ENCODE results near the gene ADGRE1.

Gene ADGRE1

GRCh38 chr19:6970021-6970420, 82.6 kb downstream of the ADGRE1 start:
- no peaks in the 10 kb centered on the region for H3K27me3 ChIP-seq (replicated peaks)
- H3K36me3 ChIP-seq (replicated peaks): no peaks in the 10 kb centered on the region
- H3K4me3 ChIP-seq (ENCODE audit: low read depth, low read length): no peak overlapping the region
- no peak overlapping the region for H3K27ac ChIP-seq
- TF ChIP-seq CTCF (IDR thresholded peaks at IDR 0.05; ENCODE audit: low read depth, low read length, missing control alignments): no peak
- in situ Hi-C loops (cut with HindIII; ENCODE audit: low pct_ligation_motif_present, low sequenced_read_pairs): no loop called here
- DNase-seq: no peak

GRCh38 chr19:6970443-6970842, 83.1 kb downstream of the ADGRE1 start:
- H3K4me3 ChIP-seq (ENCODE audit: low read depth, low read length): no peak overlapping the region
- no peaks in the 10 kb centered on the region for H3K36me3 ChIP-seq (replicated peaks)
- in situ Hi-C loops (cut with HindIII; ENCODE audit: low pct_ligation_motif_present, low sequenced_read_pairs): no loop called here
- H3K27me3 ChIP-seq (replicated peaks): no peaks in the 10 kb centered on the region
- no peak for DNase-seq
- no peak overlapping the region for H3K27ac ChIP-seq
- no peak for TF ChIP-seq CTCF (IDR thresholded peaks at IDR 0.05; ENCODE audit: low read depth, low read length, missing control alignments)

- no peak overlapping the region for H3K27ac ChIP-seq
- TF ChIP-seq CTCF (IDR thresholded peaks at IDR 0.05; ENCODE audit: low read depth, low read length, missing control alignments): no peak
- H3K27me3 ChIP-seq (replicated peaks): no peaks in the 10 kb centered on the region
- H3K4me3 ChIP-seq (ENCODE audit: low read depth, low read length): no peak overlapping the region
- DNase-seq: no peak
- in situ Hi-C loops (cut with HindIII; ENCODE audit: low pct_ligation_motif_present, low sequenced_read_pairs): no loop called here
- H3K36me3 ChIP-seq (replicated peaks): no peaks in the 10 kb centered on the region
Observed at GRCh38 chr19:6971366-6971765, 84.0 kb downstream of the ADGRE1 start.

- in situ Hi-C loops (cut with HindIII; ENCODE audit: low pct_ligation_motif_present, low sequenced_read_pairs): no loop called here
- Histone ChIP-seq H3K27me3 (replicated peaks) (no peaks in the 10 kb centered on the region), H3K4me3 (ENCODE audit: low read depth, low read length) (no peak overlapping the region), H3K27ac (no peak overlapping the region), H3K36me3 (replicated peaks) (no peaks in the 10 kb centered on the region)
- DNase-seq: no peak
- TF ChIP-seq CTCF (IDR thresholded peaks at IDR 0.05; ENCODE audit: low read depth, low read length, missing control alignments): no peak
Observed at GRCh38 chr19:6976197-6976596, 88.8 kb downstream of the ADGRE1 start.

- in situ Hi-C loops (cut with HindIII; ENCODE audit: low pct_ligation_motif_present, low sequenced_read_pairs): no loop called here
- no peaks in the 10 kb centered on the region for H3K36me3 ChIP-seq (replicated peaks)
- H3K4me3 ChIP-seq (ENCODE audit: low read depth, low read length): no peak overlapping the region
- DNase-seq: no peak
- no peaks in the 10 kb centered on the region for H3K27me3 ChIP-seq (replicated peaks)
- no peak overlapping the region for H3K27ac ChIP-seq
- TF ChIP-seq CTCF (IDR thresholded peaks at IDR 0.05; ENCODE audit: low read depth, low read length, missing control alignments): no peak
Observed at GRCh38 chr19:6979399-6979798, 92.0 kb downstream of the ADGRE1 start.

- H3K4me3 ChIP-seq (ENCODE audit: low read depth, low read length): no peak overlapping the region
- no peak for TF ChIP-seq CTCF (IDR thresholded peaks at IDR 0.05; ENCODE audit: low read depth, low read length, missing control alignments)
- no peaks in the 10 kb centered on the region for H3K27me3 ChIP-seq (replicated peaks)
- in situ Hi-C loops (cut with HindIII; ENCODE audit: low pct_ligation_motif_present, low sequenced_read_pairs): no loop called here
- no peaks in the 10 kb centered on the region for H3K36me3 ChIP-seq (replicated peaks)
- no peak overlapping the region for H3K27ac ChIP-seq
- DNase-seq: no peak
Observed at GRCh38 chr19:6983448-6983847, 96.1 kb downstream of the ADGRE1 start.
